Inflammatory macrophage treated with lipopolysaccharide for 4 hours (primary cell): Measurements from ENCODE around the gene AGR2.

Experiments
- DNase-seq: peaks from one replicate; pipeline ENCODE4 v3.0.0-alpha.2; 2020

AGR2 gene

GRCh38 chr7:16812542-16813231 is 7.9 kb upstream of the AGR2 start:
- no peak for DNase-seq

- peak; percentile 47 for DNase-seq
Observed at GRCh38 chr7:16811551-16811950, 6.8 kb upstream of the AGR2 start.

- no peak for DNase-seq
Observed at GRCh38 chr7:16810573-16810972, 5.8 kb upstream of the AGR2 start.

GRCh38 chr7:16810112-16810511 is 5.3 kb upstream of the AGR2 start:
- no peak for DNase-seq

GRCh38 chr7:16805441-16805840 is 642 bp upstream of the AGR2 start:
- no peak for DNase-seq

- DNase-seq, result no peak
Observed at GRCh38 chr7:16803881-16804673, 722 bp downstream of the AGR2 start.

- DNase-seq, result no peak
Observed at GRCh38 chr7:16803125-16803524, 1.7 kb downstream of the AGR2 start.

- no peak for DNase-seq
Observed at GRCh38 chr7:16801579-16801978, 3.2 kb downstream of the AGR2 start.

- DNase-seq, result peak; percentile 47
Observed at GRCh38 chr7:16801111-16801542, 3.7 kb downstream of the AGR2 start.

GRCh38 chr7:16795624-16796023 is 9.2 kb downstream of the AGR2 start:
- no peak for DNase-seq

- no peak for DNase-seq
Observed at GRCh38 chr7:16794986-16795385, 9.8 kb downstream of the AGR2 start.

GRCh38 chr7:16791905-16792698 is 12.7 kb downstream of the AGR2 start:
- DNase-seq, result no peak

GRCh38 chr7:16791071-16791470 is 13.7 kb downstream of the AGR2 start:
- no peak for DNase-seq

- no peak for DNase-seq
Observed at GRCh38 chr7:16787127-16787526, 17.7 kb downstream of the AGR2 start.

GRCh38 chr7:16786257-16786656 is 18.5 kb downstream of the AGR2 start:
- DNase-seq, result no peak

- no peak for DNase-seq
Observed at GRCh38 chr7:16785846-16786245, 19.0 kb downstream of the AGR2 start.

- DNase-seq, result no peak
Observed at GRCh38 chr7:16785321-16785720, 19.5 kb downstream of the AGR2 start.

- no peak for DNase-seq
Observed at GRCh38 chr7:16780596-16780995, 24.2 kb downstream of the AGR2 start.

GRCh38 chr7:16779051-16779450 is 25.7 kb downstream of the AGR2 start:
- no peak for DNase-seq

- no peak for DNase-seq
Observed at GRCh38 chr7:16778476-16778875, 26.3 kb downstream of the AGR2 start.

- no peak for DNase-seq
Observed at GRCh38 chr7:16776053-16776452, 28.7 kb downstream of the AGR2 start.

GRCh38 chr7:16774986-16775385 is 29.8 kb downstream of the AGR2 start:
- no peak for DNase-seq

- DNase-seq, result no peak
Observed at GRCh38 chr7:16774294-16774693, 30.5 kb downstream of the AGR2 start.

GRCh38 chr7:16773884-16774283 is 30.9 kb downstream of the AGR2 start:
- DNase-seq, result no peak
